HCT116 (cell line): ENCODE measurements around the gene ZDHHC14. TPM values are rescaled to one million over a fixed set of nuclear protein-coding genes. Genes with fewer than 3 reads are reported as not detected.
A peak's percentile ranks its signal among the peaks of the same experiment; 100 is the strongest.

Experiments used
- ATAC-seq: fragments of 200-7000 bp; cut with Tn5 transposase; 2 replicates; pipeline ENCODE4 v1.9.1; 2020; ENCODE audit warnings: mild to moderate bottlenecking, moderate library complexity
- BruUV-seq: library from RNA; stranded (reverse); fragments of 400-500 nt; replicated peaks from 2 replicates; lab custom pipeline; 2021; lab: Mats Ljungman, UMichigan
- CTCF ChIA-PET: fragments of 300-600 bp; sonication (Branson Sonifier 250); formaldehyde crosslinking; loops from one replicate; lab custom pipeline; 2021; ENCODE audit warnings: antibody characterized with exemption; lab: Charles Lee
- POLR2A ChIA-PET: fragments of 300-600, 350-600 bp; sonication (Branson Sonifier 250); formaldehyde crosslinking; loops from one replicate; lab custom pipeline; 2021; ENCODE audit warnings: antibody characterized with exemption; lab: Charles Lee
- RAD21 ChIA-PET, 2 experiments: fragments of 300-600 bp; sonication (Branson Sonifier 250); formaldehyde crosslinking; loops; one replicate each; lab custom pipeline; 2023; ENCODE audit warnings: low total read pairs in 2 of 2; ENCODE audit not compliant: uncharacterized antibody in 2 of 2, unreplicated experiment in 2 of 2, low non-redundant PET in 1 of 2; lab: Charles Lee
- DNase-seq: peaks from one replicate; pipeline ENCODE4 v3.0.0-alpha.2; 2010; ENCODE audit warnings: low read depth, low spot score
- H2AFZ ChIP-seq: fragments of 200-600 bp; shearing (Covaris generic), sonication (generic); 2 replicates; pipeline ENCODE4 v1.6.1; 2017; ENCODE audit warnings: low read depth, mixed run types, mixed read lengths, antibody characterized with exemption, low read length; ENCODE audit not compliant: poor library complexity, severe bottlenecking
- H3K27ac ChIP-seq: 2 replicates; pipeline ENCODE4 v1.5.1; 2012; ENCODE audit warnings: low read depth, low read length
- H3K27me3 ChIP-seq: fragments of 200-600 bp; sonication (generic); 2 replicates; pipeline ENCODE4 v1.6.1; 2016; ENCODE audit warnings: mixed run types, low read length, mixed read lengths; ENCODE audit not compliant: insufficient read depth
- H3K36me3 ChIP-seq, 2 experiments: fragments of 200-500 bp in 1 of 2; fragments of 200-600 bp in 1 of 2; sonication (Bioruptor generic) in 1 of 2; sonication (generic) in 1 of 2; 2 replicates each; pipeline versions ENCODE4 v1.5.1 to v1.6.1; 2014 to 2016; ENCODE audit warnings: low read length in 2 of 2, inconsistent platforms in 1 of 2, mixed read lengths in 1 of 2, mixed run types in 1 of 2; ENCODE audit not compliant: insufficient read depth in 2 of 2, control insufficient read depth in 1 of 2
- H3K4me1 ChIP-seq, 2 experiments: fragments of 200-600 bp in 1 of 2; sonication (generic) in 1 of 2; 2 replicates each; pipeline versions ENCODE4 v1.5.1 to v1.6.1; 2012 to 2017; ENCODE audit warnings: low read length in 2 of 2, inconsistent platforms in 1 of 2, mild to moderate bottlenecking in 1 of 2, mixed read lengths in 1 of 2, mixed run types in 1 of 2, moderate library complexity in 1 of 2; ENCODE audit not compliant: insufficient read depth in 2 of 2, control insufficient read depth in 1 of 2
- H3K4me2 ChIP-seq: fragments of 200-600 bp; sonication (generic); 2 replicates; pipeline ENCODE4 v1.6.1; 2017; ENCODE audit warnings: mixed run types, low read length, mixed read lengths
- H3K4me3 ChIP-seq, 2 experiments: fragments of 200-600 bp in 1 of 2; sonication (generic) in 1 of 2; replicated peaks in 1 of 2; 2 replicates each; pipeline ENCODE4 v1.5.1; 2011 to 2016; ENCODE audit warnings: low read length in 2 of 2, control low read depth in 1 of 2, low read depth in 1 of 2, mild to moderate bottlenecking in 1 of 2, mixed read lengths in 1 of 2, mixed run types in 1 of 2
- H3K79me2 ChIP-seq: fragments of 200-600 bp; sonication (generic); 2 replicates; pipeline ENCODE4 v1.6.1; 2017; ENCODE audit warnings: mild to moderate bottlenecking, mixed run types, low read length, moderate library complexity, mixed read lengths; ENCODE audit not compliant: insufficient read depth
- H3K9ac ChIP-seq: fragments of 200-600 bp; sonication (generic); 2 replicates; pipeline ENCODE4 v1.6.1; 2016; ENCODE audit warnings: low read length, mixed read lengths
- H3K9me2 ChIP-seq: fragments of 200-600 bp; sonication (generic), shearing (Covaris generic); 2 replicates; pipeline ENCODE4 v1.6.1; 2017; ENCODE audit warnings: mixed run types, mild to moderate bottlenecking, moderate library complexity; ENCODE audit not compliant: insufficient read depth
- H3K9me3 ChIP-seq, 2 experiments: fragments of 200-500 bp in 1 of 2; fragments of 200-600 bp in 1 of 2; sonication (Bioruptor generic) in 1 of 2; sonication (generic) in 1 of 2; 2 replicates each; pipeline ENCODE4 v1.6.1; 2014 to 2017; ENCODE audit warnings: low read length in 2 of 2, mixed read lengths in 2 of 2, inconsistent platforms in 1 of 2, low read depth in 1 of 2, mild to moderate bottlenecking in 1 of 2, mixed run types in 1 of 2, moderate library complexity in 1 of 2; ENCODE audit not compliant: control insufficient read depth in 1 of 2, insufficient read depth in 1 of 2
- H4K20me1 ChIP-seq: fragments of 200-600 bp; sonication (generic), shearing (Covaris generic); 2 replicates; pipeline ENCODE4 v1.6.1; 2017; ENCODE audit warnings: mixed run types, mild to moderate bottlenecking, moderate library complexity; ENCODE audit not compliant: insufficient read depth
- CBX3 ChIP-seq: IDR thresholded peaks from 2 replicates; pipeline ENCODE4 v1.6.1; 2012; ENCODE audit warnings: low read depth
- CEBPB ChIP-seq: IDR thresholded peaks from 2 replicates; pipeline ENCODE4 v1.6.1; 2012; ENCODE audit warnings: low read depth
- CTCF ChIP-seq, 3 experiments: fragments of 200-600 bp in 1 of 3; sonication (generic) in 1 of 3; IDR thresholded peaks in 2 of 3; conservative IDR thresholded peaks in 1 of 3; 2 replicates each; pipeline ENCODE4 v1.5.1; 2012 to 2017; ENCODE audit warnings: low read depth in 2 of 3, low read length in 2 of 3, antibody characterized with exemption in 1 of 3, borderline replicate concordance in 1 of 3, control low read depth in 1 of 3, mild to moderate bottlenecking in 1 of 3, mixed read lengths in 1 of 3, mixed run types in 1 of 3, moderate library complexity in 1 of 3; ENCODE audit not compliant: insufficient read depth in 1 of 3
- ELF1 ChIP-seq: IDR thresholded peaks from 2 replicates; pipeline ENCODE4 v1.6.1; 2012; ENCODE audit warnings: low read depth, borderline replicate concordance
- EZH2phosphoT487 ChIP-seq: fragments of 200-600 bp; IDR thresholded peaks from 2 replicates; pipeline ENCODE4 v1.6.1; 2018; ENCODE audit warnings: antibody characterized with exemption, borderline replicate concordance
- FOSL1 ChIP-seq: IDR thresholded peaks from 2 replicates; pipeline ENCODE4 v1.6.1; 2012; ENCODE audit warnings: low read depth
- JUND ChIP-seq: IDR thresholded peaks from 2 replicates; pipeline ENCODE4 v1.6.1; 2012
- POLR2A ChIP-seq: IDR thresholded peaks from 2 replicates; pipeline ENCODE4 v1.7.0; 2011; ENCODE audit warnings: borderline replicate concordance; ENCODE audit not compliant: insufficient read depth, insufficient read length; ENCODE audit errors: extremely low read depth
- POLR2AphosphoS5 ChIP-seq: IDR thresholded peaks from 2 replicates; pipeline ENCODE4 v1.6.1; 2011; ENCODE audit warnings: mild to moderate bottlenecking, low read depth, low read length, moderate library complexity
- RAD21 ChIP-seq: IDR thresholded peaks from 2 replicates; pipeline ENCODE4 v1.6.1; 2012; ENCODE audit warnings: low read depth, mild to moderate bottlenecking
- SIN3A ChIP-seq: IDR thresholded peaks from 2 replicates; pipeline ENCODE4 v1.6.1; 2012; ENCODE audit warnings: low read depth
- SP1 ChIP-seq: IDR thresholded peaks from 2 replicates; pipeline ENCODE4 v1.6.1; 2012; ENCODE audit warnings: low read depth
- SRF ChIP-seq: IDR thresholded peaks from 2 replicates; pipeline ENCODE4 v1.6.1; 2012; ENCODE audit warnings: low read depth
- TCF7L2 ChIP-seq: IDR thresholded peaks from 2 replicates; pipeline ENCODE4 v1.7.0; 2011; ENCODE audit warnings: borderline replicate concordance, inconsistent platforms; ENCODE audit not compliant: insufficient read depth, insufficient read length; ENCODE audit errors: extremely low read depth
- YY1 ChIP-seq: IDR thresholded peaks from 2 replicates; pipeline ENCODE4 v1.6.1; 2011; ENCODE audit warnings: low read length, low read depth, moderate library complexity, mild to moderate bottlenecking; ENCODE audit not compliant: insufficient replicate concordance; ENCODE audit errors: extremely low read depth
- ZFX ChIP-seq: fragments of 450-650 bp; IDR thresholded peaks from 2 replicates; pipeline ENCODE4 v1.6.1; 2017
- ZNF274 ChIP-seq: fragments of 200-500 bp; sonication (Bioruptor generic); IDR thresholded peaks from 2 replicates; pipeline ENCODE4 v1.6.1; 2014; ENCODE audit warnings: mild to moderate bottlenecking, low read depth, low read length, inconsistent platforms
- intact Hi-C: fragments of 100-400 bp; cut with micrococcal nuclease; formaldehyde crosslinking; loops from 2 replicates; pipeline ENCODE4 v1.10.0; 2022
- total RNA-seq: library from RNA; stranded (reverse); gene quantifications from one replicate; pipeline ENCODE4 v1.2.1, GENCODE V29; 2021; ENCODE audit not compliant: unreplicated experiment
- TF ChIP-seq, protein P1 (sequence below): IDR thresholded peaks from 2 replicates; pipeline ENCODE4 v1.6.1; 2012; ENCODE audit warnings: low read depth
- TF ChIP-seq, protein P2 (sequence below): IDR thresholded peaks from 2 replicates; pipeline ENCODE4 v1.6.1; 2011; ENCODE audit warnings: mild to moderate bottlenecking, low read length, moderate library complexity; ENCODE audit not compliant: insufficient replicate concordance; ENCODE audit errors: extremely low read depth
- TF ChIP-seq, protein P3 (sequence below): IDR thresholded peaks from 2 replicates; pipeline ENCODE4 v1.6.1; 2012

ZDHHC14 gene
- total RNA-seq, 1 experiment from 2014 or later: 5.3 TPM

GRCh38 chr6:157551041-157551832, 170.2 kb downstream of the ZDHHC14 start:
- POLR2A ChIA-PET: no interaction called here
- BruUV-seq: no TSS peak
- Histone ChIP-seq H3K36me3 (no peaks in the 10 kb centered on the region), H3K4me2 (peak overlapping the region; percentile 50), H3K9me3 (no peaks in the 10 kb centered on the region), H2AFZ (no peak overlapping the region), H3K9ac (0 out of 2 replicates have a peak overlapping the region, but pooled peaks have one; percentile 2), H3K4me1 (peaks cover 0 to 24% of the 10 kb centered on the region in 2 experiments; a peak in 2 of 4 replicates), H3K79me2 (no peaks in the 10 kb centered on the region), H3K4me3 (no peak overlapping the region), H3K27ac (no peak overlapping the region), H3K9me2 (no peaks in the 10 kb centered on the region), H4K20me1 (no peaks in the 10 kb centered on the region), H3K27me3 (no peaks in the 10 kb centered on the region)
- intact Hi-C loops: no loop called here
- RAD21 ChIA-PET: no interaction called here
- ATAC-seq: peak; percentile 54
- CTCF ChIA-PET: no interaction called here
- peak; percentile 22 for DNase-seq
- TF ChIP-seq FOSL1 (peak; percentile 63), SP1 (peak; percentile 43; the same call in 1 of the 2 replicates), CEBPB (0 out of 2 replicates have a peak, but pooled peaks have one; percentile 30), POLR2A (no peak), CBX3 (no peak), ZFX (no peak), SIN3A (no peak), TCF7L2 (no peak), ZNF274 (no peak), POLR2AphosphoS5 (no peak), YY1 (no peak), RAD21 (no peak), CTCF (IDR thresholded peaks at IDR 0.05 in 2 of 3, conservative IDR thresholded peaks at IDR 0.05 in 1 of 3; ENCODE audit: borderline replicate concordance in 1 of 3, insufficient read depth in 1 of 3, low read depth in 2 of 3, low read length in 2 of 3) (no peak), ELF1 (no peak), SRF (no peak), EZH2phosphoT487 (no peak), JUND (peak; percentile 66; the same call in 1 of the 2 replicates)
- TF ChIP-seq, protein P1, sequence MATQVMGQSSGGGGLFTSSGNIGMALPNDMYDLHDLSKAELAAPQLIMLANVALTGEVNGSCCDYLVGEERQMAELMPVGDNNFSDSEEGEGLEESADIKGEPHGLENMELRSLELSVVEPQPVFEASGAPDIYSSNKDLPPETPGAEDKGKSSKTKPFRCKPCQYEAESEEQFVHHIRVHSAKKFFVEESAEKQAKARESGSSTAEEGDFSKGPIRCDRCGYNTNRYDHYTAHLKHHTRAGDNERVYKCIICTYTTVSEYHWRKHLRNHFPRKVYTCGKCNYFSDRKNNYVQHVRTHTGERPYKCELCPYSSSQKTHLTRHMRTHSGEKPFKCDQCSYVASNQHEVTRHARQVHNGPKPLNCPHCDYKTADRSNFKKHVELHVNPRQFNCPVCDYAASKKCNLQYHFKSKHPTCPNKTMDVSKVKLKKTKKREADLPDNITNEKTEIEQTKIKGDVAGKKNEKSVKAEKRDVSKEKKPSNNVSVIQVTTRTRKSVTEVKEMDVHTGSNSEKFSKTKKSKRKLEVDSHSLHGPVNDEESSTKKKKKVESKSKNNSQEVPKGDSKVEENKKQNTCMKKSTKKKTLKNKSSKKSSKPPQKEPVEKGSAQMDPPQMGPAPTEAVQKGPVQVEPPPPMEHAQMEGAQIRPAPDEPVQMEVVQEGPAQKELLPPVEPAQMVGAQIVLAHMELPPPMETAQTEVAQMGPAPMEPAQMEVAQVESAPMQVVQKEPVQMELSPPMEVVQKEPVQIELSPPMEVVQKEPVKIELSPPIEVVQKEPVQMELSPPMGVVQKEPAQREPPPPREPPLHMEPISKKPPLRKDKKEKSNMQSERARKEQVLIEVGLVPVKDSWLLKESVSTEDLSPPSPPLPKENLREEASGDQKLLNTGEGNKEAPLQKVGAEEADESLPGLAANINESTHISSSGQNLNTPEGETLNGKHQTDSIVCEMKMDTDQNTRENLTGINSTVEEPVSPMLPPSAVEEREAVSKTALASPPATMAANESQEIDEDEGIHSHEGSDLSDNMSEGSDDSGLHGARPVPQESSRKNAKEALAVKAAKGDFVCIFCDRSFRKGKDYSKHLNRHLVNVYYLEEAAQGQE: no peak
- TF ChIP-seq, protein P2, sequence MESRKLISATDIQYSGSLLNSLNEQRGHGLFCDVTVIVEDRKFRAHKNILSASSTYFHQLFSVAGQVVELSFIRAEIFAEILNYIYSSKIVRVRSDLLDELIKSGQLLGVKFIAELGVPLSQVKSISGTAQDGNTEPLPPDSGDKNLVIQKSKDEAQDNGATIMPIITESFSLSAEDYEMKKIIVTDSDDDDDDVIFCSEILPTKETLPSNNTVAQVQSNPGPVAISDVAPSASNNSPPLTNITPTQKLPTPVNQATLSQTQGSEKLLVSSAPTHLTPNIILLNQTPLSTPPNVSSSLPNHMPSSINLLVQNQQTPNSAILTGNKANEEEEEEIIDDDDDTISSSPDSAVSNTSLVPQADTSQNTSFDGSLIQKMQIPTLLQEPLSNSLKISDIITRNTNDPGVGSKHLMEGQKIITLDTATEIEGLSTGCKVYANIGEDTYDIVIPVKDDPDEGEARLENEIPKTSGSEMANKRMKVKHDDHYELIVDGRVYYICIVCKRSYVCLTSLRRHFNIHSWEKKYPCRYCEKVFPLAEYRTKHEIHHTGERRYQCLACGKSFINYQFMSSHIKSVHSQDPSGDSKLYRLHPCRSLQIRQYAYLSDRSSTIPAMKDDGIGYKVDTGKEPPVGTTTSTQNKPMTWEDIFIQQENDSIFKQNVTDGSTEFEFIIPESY: no peak
- TF ChIP-seq, protein P3, sequence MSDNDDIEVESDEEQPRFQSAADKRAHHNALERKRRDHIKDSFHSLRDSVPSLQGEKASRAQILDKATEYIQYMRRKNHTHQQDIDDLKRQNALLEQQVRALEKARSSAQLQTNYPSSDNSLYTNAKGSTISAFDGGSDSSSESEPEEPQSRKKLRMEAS: no peak
